GM19351 (cell line): ENCODE data around the gene AKNA.

Experiments used
- ATAC-seq: cut with Tn5 transposase; IDR thresholded peaks from one replicate; pipeline ENCODE4 v1.9.1; 2021; ENCODE audit warnings: mild to moderate bottlenecking, moderate library complexity; ENCODE audit not compliant: unreplicated experiment

The AKNA gene

GRCh38 chr9:114288193-114289091 is 99.3 kb downstream of the AKNA start:
- no peak for ATAC-seq

- ATAC-seq: no peak
These were observed 100.0 kb downstream of the AKNA start for GRCh38 chr9:114287763-114288192.

- no peak for ATAC-seq
These were observed 100.6 kb downstream of the AKNA start for GRCh38 chr9:114287001-114287762.

- ATAC-seq: no peak
These were observed 101.6 kb downstream of the AKNA start for GRCh38 chr9:114286146-114286679.

GRCh38 chr9:114285166-114285867 is 102.5 kb downstream of the AKNA start:
- ATAC-seq: no peak

- no peak for ATAC-seq
These were observed 103.3 kb downstream of the AKNA start for GRCh38 chr9:114284316-114285060.
